GM10266 (cell line): ENCODE measurements around the gene ARHGAP6.

Experiments
- DNase-seq: peaks from one replicate; pipeline ENCODE4 v3.0.0; 2012; ENCODE audit errors: extremely low spot score
- TF ChIP-seq, protein P1 (sequence below): IDR thresholded peaks from 2 replicates; pipeline ENCODE4 v1.5.1; 2012; ENCODE audit warnings: mild to moderate bottlenecking, low read depth; ENCODE audit not compliant: control insufficient read depth, insufficient read depth; ENCODE audit errors: missing control alignments

Gene ARHGAP6

DNA sequence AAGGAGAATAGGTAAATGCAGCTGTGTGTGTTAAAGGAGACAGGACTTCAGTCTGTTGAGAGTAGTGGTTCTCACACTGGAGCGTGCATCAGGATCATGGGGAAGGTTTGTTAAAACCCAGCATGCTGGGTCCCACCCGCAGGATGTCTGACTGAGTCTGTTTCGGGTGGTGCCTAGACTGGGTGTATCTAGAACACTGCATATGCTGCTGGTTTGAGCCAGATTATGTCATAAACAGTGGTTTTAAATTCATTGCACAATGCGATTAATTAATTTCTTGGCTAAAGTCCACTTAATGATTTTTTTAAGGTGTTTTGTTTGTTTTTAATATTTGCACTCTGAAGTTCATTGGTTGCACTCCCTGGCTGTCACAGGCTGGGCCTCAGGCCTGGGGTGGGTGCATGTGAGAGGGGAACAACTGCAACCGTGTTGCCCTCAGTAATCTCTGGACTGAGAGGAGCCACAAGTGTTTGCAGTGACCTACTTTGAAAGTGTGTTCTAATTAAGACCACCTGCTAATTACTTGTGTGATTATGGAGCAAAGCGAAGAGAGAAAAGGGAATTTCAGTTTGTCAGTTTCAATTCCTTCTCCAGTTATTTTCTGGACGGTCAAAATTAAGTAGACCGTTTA lies 546.3 kb downstream of the ARHGAP6 start:
- TF ChIP-seq, protein P1, sequence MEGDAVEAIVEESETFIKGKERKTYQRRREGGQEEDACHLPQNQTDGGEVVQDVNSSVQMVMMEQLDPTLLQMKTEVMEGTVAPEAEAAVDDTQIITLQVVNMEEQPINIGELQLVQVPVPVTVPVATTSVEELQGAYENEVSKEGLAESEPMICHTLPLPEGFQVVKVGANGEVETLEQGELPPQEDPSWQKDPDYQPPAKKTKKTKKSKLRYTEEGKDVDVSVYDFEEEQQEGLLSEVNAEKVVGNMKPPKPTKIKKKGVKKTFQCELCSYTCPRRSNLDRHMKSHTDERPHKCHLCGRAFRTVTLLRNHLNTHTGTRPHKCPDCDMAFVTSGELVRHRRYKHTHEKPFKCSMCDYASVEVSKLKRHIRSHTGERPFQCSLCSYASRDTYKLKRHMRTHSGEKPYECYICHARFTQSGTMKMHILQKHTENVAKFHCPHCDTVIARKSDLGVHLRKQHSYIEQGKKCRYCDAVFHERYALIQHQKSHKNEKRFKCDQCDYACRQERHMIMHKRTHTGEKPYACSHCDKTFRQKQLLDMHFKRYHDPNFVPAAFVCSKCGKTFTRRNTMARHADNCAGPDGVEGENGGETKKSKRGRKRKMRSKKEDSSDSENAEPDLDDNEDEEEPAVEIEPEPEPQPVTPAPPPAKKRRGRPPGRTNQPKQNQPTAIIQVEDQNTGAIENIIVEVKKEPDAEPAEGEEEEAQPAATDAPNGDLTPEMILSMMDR = no peak
- no peak for DNase-seq

DNA sequence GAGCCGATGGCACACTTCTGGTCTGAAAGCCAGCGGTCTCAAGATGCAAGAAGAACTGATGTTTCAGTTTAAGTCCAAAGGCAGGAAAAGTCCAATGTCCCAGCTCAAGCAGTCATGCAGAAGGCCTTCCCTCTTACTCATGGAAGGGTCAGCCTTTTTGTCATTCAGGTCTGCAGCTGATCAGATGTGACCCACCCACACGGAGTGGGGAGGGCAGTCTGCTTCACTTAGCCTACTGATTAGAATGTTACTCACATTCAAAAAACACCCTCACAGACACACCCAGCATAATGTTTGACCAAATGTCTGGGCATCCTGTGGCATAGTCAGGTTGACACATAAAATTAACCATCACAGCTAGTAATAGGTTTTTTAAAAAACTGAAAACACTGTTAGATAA lies 548.0 kb downstream of the ARHGAP6 start:
- TF ChIP-seq, protein P1 = no peak
- DNase-seq = no peak

DNA sequence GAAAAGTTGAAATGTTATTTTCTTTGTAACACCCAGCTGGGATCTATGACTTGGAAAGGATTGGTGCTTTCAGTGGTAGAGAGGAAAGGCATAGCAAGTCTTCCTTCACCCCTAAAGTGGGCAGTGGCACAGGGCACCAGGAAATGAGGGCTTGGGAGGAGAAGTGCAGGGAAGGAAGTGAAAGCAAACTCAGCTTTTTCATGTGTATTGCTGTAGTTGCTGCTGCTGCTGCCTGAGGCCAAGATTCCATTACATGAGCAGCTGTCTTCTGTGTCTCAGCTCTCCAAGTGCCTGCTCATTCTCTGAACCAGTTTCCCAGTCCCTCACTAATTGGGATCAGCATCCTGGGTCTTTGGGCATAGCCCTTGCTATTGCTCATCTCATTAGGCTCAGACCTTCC lies 552.0 kb downstream of the ARHGAP6 start:
- TF ChIP-seq, protein P1 = no peak
- DNase-seq = no peak

DNA sequence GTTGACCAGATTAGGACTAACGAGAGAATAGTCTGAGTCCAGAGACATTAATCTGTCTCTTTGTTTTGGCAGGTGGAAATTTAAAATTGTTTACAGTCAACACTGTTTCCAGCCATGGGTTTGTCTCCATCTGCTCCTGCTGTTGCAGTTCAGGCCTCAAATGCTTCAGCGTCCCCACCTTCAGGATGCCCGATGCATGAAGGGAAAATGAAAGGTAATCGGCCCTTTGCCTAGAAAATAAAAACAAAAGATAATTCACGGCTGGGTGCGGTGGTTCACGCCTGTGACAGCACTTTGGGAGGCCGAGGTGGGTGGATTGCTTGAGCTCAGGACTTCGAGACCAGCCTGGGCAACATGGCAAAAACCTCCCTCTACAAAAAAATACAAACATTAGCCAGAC lies 553.8 kb downstream of the ARHGAP6 start:
- no peak for DNase-seq
- TF ChIP-seq, protein P1 = no peak

DNA sequence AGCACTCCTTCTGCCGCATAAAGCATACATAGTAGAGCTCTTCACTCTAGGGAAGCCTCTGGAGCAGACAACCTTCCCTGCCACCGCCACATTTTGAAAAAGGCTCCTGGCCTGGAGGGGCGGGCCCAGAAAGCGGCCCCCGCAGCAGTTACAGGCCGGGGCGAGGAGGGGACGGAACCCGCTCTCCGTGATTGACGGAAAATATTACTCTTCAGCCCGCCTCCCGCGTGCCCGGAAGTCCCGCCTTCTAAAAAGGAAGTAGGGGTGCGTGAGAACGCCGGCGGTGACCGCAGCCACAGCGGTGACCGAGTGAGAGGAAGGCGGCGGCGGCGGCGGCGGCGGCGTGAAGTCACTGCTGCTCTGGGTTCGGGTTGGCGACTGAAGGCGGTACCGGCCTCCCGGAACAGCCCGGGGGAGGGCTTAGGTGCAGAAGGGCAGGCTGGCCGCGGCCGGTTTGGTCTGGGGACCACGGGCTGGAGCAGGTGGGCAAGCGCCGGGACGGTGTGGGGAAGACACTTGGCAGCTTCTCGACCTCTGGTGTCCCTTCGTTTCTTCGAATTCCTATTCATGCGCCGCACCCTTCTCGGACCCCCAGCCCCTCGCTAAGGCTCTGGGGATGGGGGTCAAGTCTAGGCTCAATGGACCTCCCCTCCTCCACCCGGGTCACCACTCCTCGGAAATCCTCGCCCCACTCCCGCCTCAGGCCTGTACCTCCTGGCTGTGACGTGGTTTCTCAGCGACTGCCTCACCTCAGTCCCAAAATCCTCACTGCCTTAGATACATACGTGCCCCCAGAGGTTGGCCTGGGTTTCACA lies 554.5 kb downstream of the ARHGAP6 start, which contains the start of gene HCCS:
Gene HCCS, plus strand, starts transcription at position 296 of the 815 bp plus-strand sequence. CDS start 729 bp downstream, outside the sequence.
- peak; percentile 79 for DNase-seq
- TF ChIP-seq, protein P1 = no peak

DNA sequence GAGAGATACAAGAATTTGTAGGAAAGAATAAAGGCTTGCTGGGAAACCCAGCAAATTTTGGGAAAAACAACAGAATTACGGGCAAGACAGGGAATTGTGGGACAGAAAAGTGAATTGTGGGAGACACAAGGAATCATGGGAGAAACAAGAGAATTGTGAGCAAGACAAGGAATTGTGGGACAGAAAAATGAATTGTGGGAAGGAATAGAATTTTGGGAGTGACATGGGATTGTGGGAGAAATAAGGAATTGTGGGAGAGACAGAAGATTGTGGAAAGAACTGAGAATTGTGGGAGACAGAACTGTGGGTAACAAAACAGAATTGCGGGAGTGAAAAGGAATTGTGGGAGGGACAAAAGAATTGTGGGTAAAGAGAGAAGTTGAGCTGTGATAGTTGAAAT lies 555.8 kb downstream of the ARHGAP6 start:
- no peak for DNase-seq
- TF ChIP-seq, protein P1 = no peak
